Measurements from ENCODE around the gene GBA2.

The GBA2 gene

DNA sequence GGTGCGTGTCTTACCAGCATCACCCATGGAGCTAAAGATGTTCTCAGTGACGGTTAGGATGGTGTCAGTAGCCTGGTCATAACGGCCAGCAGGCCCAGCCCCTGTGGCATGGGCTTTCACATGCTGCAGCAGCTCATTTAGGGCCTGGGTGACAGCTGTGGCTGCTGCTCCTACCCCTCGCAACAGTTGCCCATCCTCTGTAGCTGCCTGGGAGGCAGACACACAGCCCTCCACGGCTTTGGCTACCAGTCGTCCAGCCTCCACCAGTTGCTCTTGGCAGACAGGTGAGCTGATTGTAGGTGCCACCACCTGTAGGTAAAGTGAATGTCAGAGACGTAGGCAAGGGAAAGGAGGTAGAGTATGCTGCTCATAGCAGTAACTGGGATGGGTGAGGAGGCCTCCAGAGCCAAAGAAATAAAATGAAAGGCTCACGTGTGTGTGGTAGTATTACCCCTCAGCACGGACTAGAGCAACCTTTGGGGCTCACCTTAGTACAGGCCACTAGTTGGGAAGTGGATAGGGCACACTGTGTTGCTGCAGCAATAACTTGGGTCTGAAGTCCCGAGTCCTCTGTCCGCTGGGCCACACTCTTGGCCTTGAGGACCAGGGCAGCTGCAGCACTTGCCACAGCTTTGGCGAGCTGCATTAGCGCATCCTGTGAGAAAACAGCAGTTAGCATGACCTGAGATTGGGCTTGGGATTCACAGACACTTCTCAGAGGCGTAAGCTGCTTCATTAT, 31.7 kb downstream of the GBA2 start:
- no peak for DNase-seq

DNA sequence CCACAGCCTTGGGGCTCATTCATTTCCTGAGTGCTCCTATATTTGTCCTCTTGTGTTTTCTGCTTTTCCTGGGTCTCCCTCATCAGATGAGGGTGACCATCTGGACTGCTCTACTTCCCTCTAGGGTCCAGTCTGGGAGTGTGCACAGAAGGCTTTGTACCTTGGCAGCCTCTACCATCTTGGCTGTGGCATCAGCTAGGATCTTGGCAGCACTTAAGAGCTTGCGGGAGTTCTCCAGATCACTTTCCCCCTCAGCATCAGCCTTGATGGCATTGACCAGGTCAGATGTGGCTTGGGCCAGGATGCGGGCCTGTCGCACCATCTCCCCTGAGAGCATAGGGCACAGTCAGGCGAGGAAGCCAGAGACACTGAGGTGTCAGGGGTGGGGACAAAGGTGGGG, 32.8 kb downstream of the GBA2 start:
- DNase-seq, result no peak

- DNase-seq, result no peak
These were observed 34.3 kb downstream of the GBA2 start for GRCh38 chr9:35714579-35715252.

- no peak for DNase-seq
These were observed 34.9 kb downstream of the GBA2 start for GRCh38 chr9:35714123-35714522.

GRCh38 chr9:35713578-35713977, 35.5 kb downstream of the GBA2 start:
- no peak for DNase-seq

- no peak for DNase-seq
These were observed 36.1 kb downstream of the GBA2 start for GRCh38 chr9:35712762-35713400.

GRCh38 chr9:35711501-35712428, 37.3 kb downstream of the GBA2 start:
- DNase-seq, result peak; percentile 26

- DNase-seq, result no peak
These were observed 38.1 kb downstream of the GBA2 start for GRCh38 chr9:35710818-35711500.

GRCh38 chr9:35708146-35708545, 40.9 kb downstream of the GBA2 start:
- no peak for DNase-seq

DNA sequence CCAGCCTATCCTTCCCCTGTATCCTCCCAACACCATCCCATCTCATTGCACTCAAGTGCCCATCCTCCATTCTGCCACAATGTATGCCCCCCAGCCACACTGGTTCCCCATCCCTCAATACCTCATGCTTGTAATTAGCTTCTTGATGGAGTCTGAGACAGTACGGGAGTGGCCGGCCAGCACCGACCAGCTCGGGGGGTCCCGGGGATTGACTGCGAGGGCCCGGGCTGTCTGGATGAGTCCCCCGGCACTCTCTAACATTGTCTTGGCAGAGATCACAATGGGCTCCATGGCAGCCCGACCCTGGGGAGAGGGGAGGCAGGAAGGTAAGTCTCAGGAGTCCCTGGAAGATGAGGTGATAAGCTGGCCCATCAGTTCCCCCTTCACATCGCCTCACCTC, 42.1 kb downstream of the GBA2 start:
- DNase-seq, result no peak

DNA sequence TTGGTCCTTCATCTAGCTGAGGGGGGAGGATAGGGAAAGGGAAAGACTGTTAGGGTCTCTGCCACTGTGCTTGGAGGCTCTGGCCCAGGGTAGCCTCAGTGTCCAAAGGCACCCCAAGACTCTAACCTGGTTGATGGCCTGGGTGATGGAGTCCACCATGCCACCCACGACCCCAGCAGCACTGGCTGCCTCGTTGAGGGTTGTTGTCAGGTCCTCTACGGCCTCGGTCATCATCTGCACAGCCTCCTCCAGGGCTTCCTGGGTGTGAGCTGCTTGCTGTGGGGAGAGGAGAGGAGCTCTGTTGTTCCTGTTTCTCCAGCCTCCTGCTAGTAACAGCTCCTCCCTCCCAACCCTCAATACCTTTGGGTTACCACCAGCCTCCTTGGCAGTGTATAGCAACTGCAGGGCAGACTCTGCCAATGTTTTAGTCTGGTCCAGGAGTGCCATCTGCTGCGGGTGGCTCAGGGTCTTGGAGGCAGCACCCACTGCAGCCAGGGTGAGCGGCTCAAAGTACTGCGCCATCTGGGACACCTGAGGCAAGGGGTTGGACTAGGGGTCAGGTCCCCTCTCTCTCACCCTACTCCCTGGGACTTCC, 43.1 kb downstream of the GBA2 start:
- no peak for DNase-seq

- DNase-seq, result no peak
These were observed 43.7 kb downstream of the GBA2 start for GRCh38 chr9:35705372-35705771.

DNA sequence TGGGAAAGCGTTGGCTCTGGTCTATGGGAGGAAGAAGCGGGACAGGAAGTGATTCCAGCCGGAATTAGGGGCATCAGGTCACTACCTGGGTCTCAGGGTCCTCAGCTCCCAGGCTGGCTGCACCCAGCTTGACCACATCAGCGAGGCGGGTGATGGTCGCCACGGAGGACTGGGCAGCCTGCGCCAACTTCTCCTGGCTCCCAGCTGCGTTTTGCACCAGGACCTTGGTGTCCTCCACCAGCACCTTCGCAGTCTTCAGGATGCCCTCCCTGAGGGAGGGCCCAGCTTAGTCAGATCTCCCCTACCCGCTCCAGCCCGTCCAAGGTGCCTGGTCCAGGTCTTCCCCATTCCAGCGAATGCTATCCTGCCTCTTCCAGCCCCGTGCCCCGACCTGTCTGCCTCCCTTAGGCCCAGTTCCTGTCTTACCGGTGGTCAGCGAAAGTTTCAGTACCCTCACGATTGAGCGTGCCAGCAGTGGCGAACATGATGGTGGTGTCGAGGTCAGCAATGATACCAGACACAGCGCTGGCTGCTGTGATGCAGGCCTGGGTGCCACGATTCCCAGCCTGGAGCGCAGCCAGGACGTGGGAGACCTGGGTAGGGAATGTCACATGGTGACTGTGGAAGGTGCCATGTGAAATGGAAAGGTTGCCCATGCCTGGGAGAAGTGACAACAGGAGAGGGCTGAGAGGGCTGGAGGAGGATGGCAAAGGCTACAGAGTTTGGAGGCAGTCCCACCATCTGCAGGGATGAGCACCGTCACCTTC, 44.9 kb downstream of the GBA2 start:
- DNase-seq, result no peak

DNA sequence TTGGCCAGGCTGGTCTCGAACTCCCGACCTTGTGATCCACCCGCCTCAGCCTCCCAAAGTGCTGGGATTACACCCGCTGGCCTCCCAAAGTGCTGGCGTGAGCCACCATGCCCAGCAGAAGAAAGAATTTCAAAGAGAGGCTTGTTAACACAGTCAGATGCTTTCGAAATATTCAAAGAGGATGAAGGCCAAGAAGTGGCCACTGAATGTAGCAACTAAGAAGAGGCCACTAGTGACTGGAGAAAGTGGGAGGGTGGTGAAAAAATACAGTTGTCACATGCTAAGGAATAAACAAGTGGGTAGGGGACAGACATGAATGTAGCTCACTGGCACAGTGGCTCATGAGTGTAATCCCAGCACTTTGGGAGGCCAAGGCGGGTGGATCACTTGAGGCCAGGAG, 46.3 kb downstream of the GBA2 start:
- DNase-seq, result no peak

- no peak for DNase-seq
These were observed 48.1 kb downstream of the GBA2 start for GRCh38 chr9:35700942-35701341.

DNA sequence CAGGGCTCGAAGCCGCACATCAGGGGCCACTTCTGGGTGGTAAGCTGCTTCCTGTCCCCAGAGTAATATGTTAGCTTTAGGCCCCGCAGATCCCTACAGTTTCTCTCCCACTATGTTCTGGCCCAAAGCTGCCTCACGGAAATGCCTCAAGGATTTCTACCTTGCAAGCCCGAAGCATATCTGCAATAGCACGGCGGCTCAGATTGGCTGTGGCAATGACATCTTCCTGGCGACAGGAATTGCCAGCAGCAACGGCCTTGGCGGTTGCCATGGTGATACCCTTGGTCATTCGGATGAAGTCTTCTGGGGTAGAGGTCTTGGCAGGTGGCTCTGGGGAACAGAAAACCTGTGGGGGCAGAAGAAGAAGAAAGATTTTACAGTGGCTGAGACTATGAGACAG, 49.0 kb downstream of the GBA2 start:
- no peak for DNase-seq

DNA sequence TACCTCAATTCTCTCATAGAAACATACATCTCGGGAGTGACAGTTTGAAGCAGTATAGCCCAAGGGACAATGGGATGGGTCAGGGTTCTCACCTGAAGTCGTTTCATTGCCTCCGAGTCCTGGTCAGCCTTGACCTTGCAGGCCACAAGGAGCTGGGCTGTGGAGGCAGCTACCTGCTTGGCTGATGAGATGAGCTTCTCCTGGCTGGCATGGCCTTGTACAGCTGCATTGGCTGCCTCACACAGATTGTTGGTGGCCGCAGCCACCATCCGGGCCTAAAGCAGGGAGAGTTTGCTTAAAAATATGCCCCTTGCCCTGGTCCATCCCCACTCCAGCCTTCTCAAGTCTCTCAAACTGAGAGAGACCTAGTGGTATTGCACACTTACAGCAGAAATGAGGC, 50.8 kb downstream of the GBA2 start:
- DNase-seq, result no peak

- no peak for DNase-seq
These were observed 51.5 kb downstream of the GBA2 start for GRCh38 chr9:35697486-35697885.

GRCh38 chr9:35696520-35697215, 52.4 kb downstream of the GBA2 start:
- peak; percentile 25 for DNase-seq

DNA sequence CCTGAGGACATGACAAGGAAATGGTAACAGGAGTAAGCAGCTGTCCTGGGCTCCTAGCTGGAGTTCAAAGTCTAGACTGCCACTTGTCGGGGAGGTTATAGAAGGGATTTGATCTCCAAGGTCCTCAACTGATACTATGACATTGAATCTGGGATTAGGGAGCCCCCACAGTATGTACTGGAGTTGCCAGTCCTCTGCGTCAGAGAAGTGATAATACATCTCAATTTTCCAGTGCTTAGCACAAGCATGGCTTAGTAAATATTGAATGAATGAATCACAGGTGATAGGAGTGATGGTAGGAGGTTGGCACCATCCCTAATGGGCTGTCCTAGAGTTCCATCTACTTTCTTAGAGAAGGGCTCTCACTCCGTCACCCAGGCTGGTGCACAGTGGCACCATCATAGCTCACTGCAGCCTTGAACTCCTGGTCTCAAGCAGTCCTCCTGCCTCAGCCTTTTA, 53.1 kb downstream of the GBA2 start:
- no peak for DNase-seq

All from right kidney (tissue), 1 donor.